WI38 (cell line): Measurements from ENCODE around the gene KATNAL1.

ENCODE experiments used
- H3K4me3 ChIP-seq: 2 replicates; pipeline ENCODE4 v1.5.1; 2011; ENCODE audit warnings: low read depth, mild to moderate bottlenecking, control low read depth, low read length
- TF ChIP-seq, protein P1 (sequence below): IDR thresholded peaks from 2 replicates; pipeline ENCODE4 v1.5.1; 2012; ENCODE audit warnings: low read depth, mild to moderate bottlenecking, control low read depth, low read length

Gene KATNAL1

GRCh38 chr13:30216111-30216510 is 91.2 kb downstream of the KATNAL1 start:
- TF ChIP-seq, protein P1, sequence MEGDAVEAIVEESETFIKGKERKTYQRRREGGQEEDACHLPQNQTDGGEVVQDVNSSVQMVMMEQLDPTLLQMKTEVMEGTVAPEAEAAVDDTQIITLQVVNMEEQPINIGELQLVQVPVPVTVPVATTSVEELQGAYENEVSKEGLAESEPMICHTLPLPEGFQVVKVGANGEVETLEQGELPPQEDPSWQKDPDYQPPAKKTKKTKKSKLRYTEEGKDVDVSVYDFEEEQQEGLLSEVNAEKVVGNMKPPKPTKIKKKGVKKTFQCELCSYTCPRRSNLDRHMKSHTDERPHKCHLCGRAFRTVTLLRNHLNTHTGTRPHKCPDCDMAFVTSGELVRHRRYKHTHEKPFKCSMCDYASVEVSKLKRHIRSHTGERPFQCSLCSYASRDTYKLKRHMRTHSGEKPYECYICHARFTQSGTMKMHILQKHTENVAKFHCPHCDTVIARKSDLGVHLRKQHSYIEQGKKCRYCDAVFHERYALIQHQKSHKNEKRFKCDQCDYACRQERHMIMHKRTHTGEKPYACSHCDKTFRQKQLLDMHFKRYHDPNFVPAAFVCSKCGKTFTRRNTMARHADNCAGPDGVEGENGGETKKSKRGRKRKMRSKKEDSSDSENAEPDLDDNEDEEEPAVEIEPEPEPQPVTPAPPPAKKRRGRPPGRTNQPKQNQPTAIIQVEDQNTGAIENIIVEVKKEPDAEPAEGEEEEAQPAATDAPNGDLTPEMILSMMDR, result no peak
- no peak overlapping the region for H3K4me3 ChIP-seq

DNA sequence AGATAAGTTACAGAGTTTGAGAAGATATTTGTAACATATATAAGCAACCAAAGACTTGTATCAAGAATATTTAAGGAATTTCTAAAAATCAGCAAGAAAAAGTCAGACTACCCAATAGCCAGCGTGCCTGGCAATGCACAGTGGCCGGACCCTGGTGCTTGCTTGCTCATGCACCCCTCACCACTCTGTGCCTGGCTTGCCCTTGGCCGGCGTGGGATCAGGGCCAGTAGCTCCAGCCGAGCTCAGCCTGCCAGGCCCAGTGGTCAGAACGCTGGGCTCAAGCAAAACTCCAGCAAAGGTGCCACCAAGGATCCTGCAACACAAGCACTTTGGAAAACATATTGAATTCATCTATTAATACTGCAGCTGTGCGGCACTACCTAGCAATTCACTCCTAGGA is 95.1 kb downstream of the KATNAL1 start:
- TF ChIP-seq, protein P1, result no peak

GRCh38 chr13:30211745-30212144 is 95.6 kb downstream of the KATNAL1 start:
- TF ChIP-seq, protein P1, result no peak
- H3K4me3 ChIP-seq, result no peak overlapping the region

More for the DNA sequence above, 95.1 kb downstream of the KATNAL1 start:
- no peak overlapping the region for H3K4me3 ChIP-seq

GRCh38 chr13:30204564-30204963 is 102.8 kb downstream of the KATNAL1 start:
- TF ChIP-seq, protein P1, result no peak
- H3K4me3 ChIP-seq, result no peak overlapping the region

- TF ChIP-seq, protein P1, result no peak
- H3K4me3 ChIP-seq, result no peak overlapping the region
Observed at GRCh38 chr13:30196025-30196424, 111.3 kb downstream of the KATNAL1 start.

GRCh38 chr13:30194906-30195305 is 112.4 kb downstream of the KATNAL1 start:
- no peak overlapping the region for H3K4me3 ChIP-seq
- TF ChIP-seq, protein P1, result no peak

- TF ChIP-seq, protein P1, result no peak
Observed at GRCh38 chr13:30193279-30194234, 113.8 kb downstream of the KATNAL1 start.

More at GRCh38 chr13:30193279-30194234, 113.8 kb downstream of the KATNAL1 start:
- no peak overlapping the region for H3K4me3 ChIP-seq
